ENCODE data around the gene YEATS2. TPM values are rescaled to one million over a fixed set of nuclear protein-coding genes. Genes with fewer than 3 reads are reported as not detected.

The YEATS2 gene
- total RNA-seq, 1 donor from 2014 or later = 62.1 TPM

GRCh38 chr3:183814240-183814639 is 116.6 kb downstream of the YEATS2 start:
- no peak for DNase-seq

- DNase-seq = no peak
Observed at GRCh38 chr3:183815563-183815940, 118.0 kb downstream of the YEATS2 start.

- DNase-seq = no peak
Observed at GRCh38 chr3:183815951-183816475, 118.4 kb downstream of the YEATS2 start.

GRCh38 chr3:183816681-183817510 is 119.3 kb downstream of the YEATS2 start:
- no peak for DNase-seq

- DNase-seq = no peak
Observed at GRCh38 chr3:183817639-183818038, 120.0 kb downstream of the YEATS2 start.

GRCh38 chr3:183818041-183818620 is 120.5 kb downstream of the YEATS2 start:
- DNase-seq = no peak

- peak; percentile 74 for DNase-seq
Observed at GRCh38 chr3:183818706-183819624, 121.4 kb downstream of the YEATS2 start.

GRCh38 chr3:183819831-183820230 is 122.2 kb downstream of the YEATS2 start:
- no peak for DNase-seq

- DNase-seq = no peak
Observed at GRCh38 chr3:183822631-183823030, 125.0 kb downstream of the YEATS2 start.

GRCh38 chr3:183823963-183824362 is 126.4 kb downstream of the YEATS2 start:
- no peak for DNase-seq

- DNase-seq = peak; percentile 41
Observed at GRCh38 chr3:183824761-183825455, 127.3 kb downstream of the YEATS2 start.

- peak; percentile 80 for DNase-seq
Observed at GRCh38 chr3:183825456-183826161, 128.0 kb downstream of the YEATS2 start, which contains the start of gene MAP6D1. TSS of gene MAP6D1 (minus strand) at chr3:183825577. CDS start at chr3:183825547, 30 bp downstream.

GRCh38 chr3:183826448-183827250 is 129.1 kb downstream of the YEATS2 start:
- DNase-seq = no peak

GRCh38 chr3:183827809-183828537 is 130.4 kb downstream of the YEATS2 start:
- DNase-seq = no peak

- DNase-seq = no peak
Observed at GRCh38 chr3:183828538-183828870, 130.9 kb downstream of the YEATS2 start.

- DNase-seq = no peak
Observed at GRCh38 chr3:183829466-183829865, 131.9 kb downstream of the YEATS2 start.

GRCh38 chr3:183830187-183830586 is 132.6 kb downstream of the YEATS2 start:
- no peak for DNase-seq

GRCh38 chr3:183833516-183833915 is 135.9 kb downstream of the YEATS2 start:
- DNase-seq = no peak

GRCh38 chr3:183837390-183837789 is 139.8 kb downstream of the YEATS2 start:
- DNase-seq = no peak

GRCh38 chr3:183837894-183838293 is 140.3 kb downstream of the YEATS2 start:
- DNase-seq = no peak
